K562 (cell line): Measurements from ENCODE around the gene VPS35L. TPM values are rescaled to one million over a fixed set of nuclear protein-coding genes. Genes with fewer than 3 reads are reported as not detected.
A peak's percentile ranks its signal among the peaks of the same experiment; 100 is the strongest.

ENCODE experiments used
- BACH1 ChIP-seq: fragments of 200-800 bp; sonication (Bioruptor generic); IDR thresholded peaks from 2 replicates; pipeline ENCODE4 v1.6.1; 2016; ENCODE audit warnings: missing genetic modification characterization, missing compliant biosample characterization
- BMI1 ChIP-seq: fragments of 150-350 bp; IDR thresholded peaks from 2 replicates; pipeline ENCODE4 v1.6.1; 2014; ENCODE audit warnings: low read length
- ETV6 ChIP-seq, 3 experiments: fragments of 150-350 bp in 1 of 3; sonication (generic) in 1 of 3; formaldehyde crosslinking in 1 of 3; IDR thresholded peaks; 2 replicates each; pipeline versions ENCODE4 v1.6.1 to v1.8.0; 2014 to 2022; ENCODE audit warnings: borderline replicate concordance in 2 of 3, low read depth in 2 of 3, antibody characterized with exemption in 1 of 3, low read length in 1 of 3, mild to moderate bottlenecking in 1 of 3, missing genetic modification reagents in 1 of 3
- HMG20B ChIP-seq: fragments of 250-450 bp; sonication (Bioruptor Pico); IDR thresholded peaks from 2 replicates; pipeline ENCODE4 v1.5.0; 2021; ENCODE audit warnings: mild to moderate bottlenecking
- LARP7 ChIP-seq: fragments of 450-650 bp; IDR thresholded peaks from 2 replicates; pipeline ENCODE4 v1.6.1; 2016
- REST ChIP-seq, 2 experiments: fragments of 450-650 bp; formaldehyde crosslinking in 1 of 2; IDR thresholded peaks; 2 replicates each; pipeline versions ENCODE4 v1.4.0 to v1.6.1; 2014 to 2020; ENCODE audit warnings: mild to moderate bottlenecking in 2 of 2, borderline replicate concordance in 1 of 2, low read depth in 1 of 2
- TAF9B ChIP-seq: fragments of 450-650 bp; IDR thresholded peaks from 2 replicates; pipeline ENCODE4 v1.6.1; 2018; ENCODE audit warnings: mild to moderate bottlenecking; ENCODE audit not compliant: partially characterized antibody
- USF2 ChIP-seq: sonication (generic); formaldehyde crosslinking; IDR thresholded peaks from 2 replicates; pipeline ENCODE4 v1.5.0; 2020; ENCODE audit warnings: missing genetic modification reagents
- ZNF197 ChIP-seq: fragments of 200-800 bp; sonication (Bioruptor generic); IDR thresholded peaks from 2 replicates; pipeline ENCODE4 v1.6.1; 2016; ENCODE audit warnings: low read depth, missing genetic modification characterization, missing compliant biosample characterization
- ZNF23 ChIP-seq: fragments of 250-450 bp; sonication (Bioruptor Pico); IDR thresholded peaks from 2 replicates; pipeline ENCODE4 v1.4.0; 2020; ENCODE audit warnings: mild to moderate bottlenecking
- ZNF57 ChIP-seq: fragments of 450-650 bp; formaldehyde crosslinking; IDR thresholded peaks from 2 replicates; pipeline ENCODE4 v1.4.0; 2020; ENCODE audit warnings: mild to moderate bottlenecking, moderate library complexity
- ZNF655 ChIP-seq: fragments of 250-450 bp; sonication (Bioruptor Pico); IDR thresholded peaks from 2 replicates; pipeline ENCODE4 v1.5.0; 2021
- ZNF75A ChIP-seq: fragments of 450-650 bp; formaldehyde crosslinking; IDR thresholded peaks from 2 replicates; pipeline ENCODE4 v1.4.0; 2020; ENCODE audit warnings: mild to moderate bottlenecking
- polyA plus RNA-seq, 8 experiments: library from polyadenylated mRNA; depleted of rRNA in 4 of 8; stranded (reverse) in 5 of 8; unstranded in 3 of 8; fragments of >200 nt; fragmentation: Nextera tagmentation in 2 of 8; fragmentation: Illumina TruSeq in 1 of 8; extraction: Ambion mirVana in 2 of 8; extraction: Trizol in 1 of 8; gene quantifications; 2 replicates each; pipeline versions ENCODE4 v1.2.1 to v1.2.3, GENCODE V29; 2011 to 2014; ENCODE audit warnings: inconsistent platforms in 1 of 8, missing spikeins in 1 of 8
- total RNA-seq, 7 experiments: library from RNA; depleted of rRNA in 6 of 7; stranded (reverse); fragments of >200 nt in 6 of 7; fragmentation: Illumina TruSeq in 2 of 7; extraction: Trizol in 2 of 7; gene quantifications; 2 replicates each; pipeline versions ENCODE4 v1.2.1 to v1.2.3, GENCODE V29; 2011 to 2021; ENCODE audit warnings: low replicate concordance in 1 of 7

Gene VPS35L
- total and polyA plus RNA-seq, 9 of the 15 experiments (the other 6 are each of a cell fraction or from before 2014, with no cell fraction given), result 10.2 to 30.4 (median 20.1) TPM

- TF ChIP-seq ZNF57 (CRISPR knock-in tag) (no peak), BACH1 (no peak), TAF9B (no peak), REST (IDR thresholded peaks at IDR 0.05; ENCODE audit: borderline replicate concordance) (0 out of 2 replicates have a peak, but pooled peaks have one; percentile 11), REST (CRISPR knock-in tag; IDR thresholded peaks at IDR 0.05; ENCODE audit: low read depth) (no peak), ZNF75A (CRISPR knock-in tag) (no peak), ETV6 (IDR thresholded peaks at IDR 0.05; ENCODE audit: borderline replicate concordance in 1 of 2, low read depth in 2 of 2, low read length in 1 of 2) (no peak), ETV6 (CRISPR knock-in tag; IDR thresholded peaks at IDR 0.05; ENCODE audit: borderline replicate concordance) (no peak), ZNF197 (no peak), LARP7 (no peak), USF2 (CRISPR knock-in tag) (no peak), ZNF655 (CRISPR knock-in tag) (no peak), BMI1 (peak; percentile 57; the same call in 1 of the 2 replicates), ZNF23 (no peak), HMG20B (CRISPR knock-in tag) (no peak)
These were observed 33.8 kb upstream of the VPS35L start, which contains the start of gene GDE1 (continued) for GRCh38 chr16:19521471-19522396.
